ENCODE measurements around the gene GRHL1. TPM values are rescaled to one million over a fixed set of nuclear protein-coding genes. Genes with fewer than 3 reads are reported as not detected.
"Not testable (repeated sequence)": the region's sequence is repeated elsewhere in the genome, so short reads cannot be mapped to it uniquely, and the experiment has no call there.

The GRHL1 gene
- total RNA-seq, 4 donors from 2014 or later, result 112 to 233 (median 121) TPM

GRCh38 chr2:9909106-9909505 lies 42.4 kb upstream of the GRHL1 start:
- H3K4me1 ChIP-seq, result peaks cover 10% of the 10 kb centered on the region
- no peak overlapping the region for H3K27ac ChIP-seq
- peaks cover 25% of the 10 kb centered on the region for H3K36me3 ChIP-seq
- TF ChIP-seq EP300 (IDR thresholded peaks at IDR 0.05), result no peak
- no peak for TF ChIP-seq POLR2AphosphoS5 (IDR thresholded peaks at IDR 0.05)
- no peak for TF ChIP-seq POLR2A (IDR thresholded peaks at IDR 0.05)
- no peak for TF ChIP-seq CTCF (IDR thresholded peaks at IDR 0.05)
- WGBS, result 69% methylated on average over 2 of the region's 2 CpGs
- no peak for DNase-seq (ENCODE audit: low spot score in 2 of 2)
- H3K4me3 ChIP-seq, result no peak overlapping the region
- H3K27me3 ChIP-seq, result no peaks in the 10 kb centered on the region
- no peaks in the 10 kb centered on the region for H3K9me3 ChIP-seq

GRCh38 chr2:9910699-9911098 lies 40.8 kb upstream of the GRHL1 start:
- H3K27ac ChIP-seq, result no peak overlapping the region
- no peaks in the 10 kb centered on the region for H3K27me3 ChIP-seq
- peaks cover 4% of the 10 kb centered on the region for H3K4me1 ChIP-seq
- H3K36me3 ChIP-seq, result peaks cover 33% of the 10 kb centered on the region
- DNase-seq (ENCODE audit: low spot score in 2 of 2), result no peak
- no peak for TF ChIP-seq CTCF (IDR thresholded peaks at IDR 0.05)
- no peak for TF ChIP-seq POLR2AphosphoS5 (IDR thresholded peaks at IDR 0.05)
- 86% methylated on average over 4 of the region's 4 CpGs for WGBS
- no peaks in the 10 kb centered on the region for H3K9me3 ChIP-seq
- H3K4me3 ChIP-seq, result no peak overlapping the region

- 96% methylated on average over 4 of the region's 4 CpGs for WGBS
- H3K4me3 ChIP-seq, result no peak overlapping the region
- no peak for DNase-seq (ENCODE audit: low spot score in 2 of 2)
- no peaks in the 10 kb centered on the region for H3K4me1 ChIP-seq
- no peak for TF ChIP-seq POLR2AphosphoS5 (IDR thresholded peaks at IDR 0.05)
- TF ChIP-seq POLR2A (IDR thresholded peaks at IDR 0.05), result no peak
- TF ChIP-seq CTCF (IDR thresholded peaks at IDR 0.05), result no peak
- TF ChIP-seq EP300 (IDR thresholded peaks at IDR 0.05), result no peak
- no peaks in the 10 kb centered on the region for H3K9me3 ChIP-seq
- H3K27me3 ChIP-seq, result no peaks in the 10 kb centered on the region
- H3K27ac ChIP-seq, result no peak overlapping the region
- peaks cover 31% of the 10 kb centered on the region for H3K36me3 ChIP-seq
Observed at GRCh38 chr2:9912468-9912867, 39.0 kb upstream of the GRHL1 start.

GRCh38 chr2:9914384-9915065 lies 37.0 kb upstream of the GRHL1 start:
- Histone ChIP-seq H3K36me3 (peaks cover 32% of the 10 kb centered on the region), H3K4me3 (no peak overlapping the region), H3K9me3 (no peaks in the 10 kb centered on the region), H3K27ac (no peak overlapping the region), H3K4me1 (peaks cover 3% of the 10 kb centered on the region), H3K27me3 (no peaks in the 10 kb centered on the region)
- DNase-seq (ENCODE audit: low spot score in 2 of 2), result no peak
- TF ChIP-seq POLR2A (IDR thresholded peaks at IDR 0.05) (no peak), POLR2AphosphoS5 (IDR thresholded peaks at IDR 0.05) (no peak)
- WGBS, result 80% methylated on average over 9 of the region's 9 CpGs

GRCh38 chr2:9918275-9918674 lies 33.2 kb upstream of the GRHL1 start:
- peaks cover 3% of the 10 kb centered on the region for H3K4me1 ChIP-seq
- no peaks in the 10 kb centered on the region for H3K9me3 ChIP-seq
- TF ChIP-seq POLR2A (IDR thresholded peaks at IDR 0.05) (no peak), CTCF (IDR thresholded peaks at IDR 0.05) (no peak), EP300 (IDR thresholded peaks at IDR 0.05) (no peak), POLR2AphosphoS5 (IDR thresholded peaks at IDR 0.05) (no peak)
- H3K27me3 ChIP-seq, result no peaks in the 10 kb centered on the region
- WGBS, result 17% methylated on average over 2 of the region's 2 CpGs
- DNase-seq (ENCODE audit: low spot score in 2 of 2), result no peak
- no peak overlapping the region for H3K4me3 ChIP-seq
- H3K27ac ChIP-seq, result no peak overlapping the region
- peaks cover 39% of the 10 kb centered on the region for H3K36me3 ChIP-seq

GRCh38 chr2:9919512-9919911 lies 32.0 kb upstream of the GRHL1 start:
- H3K27ac ChIP-seq, result no peak overlapping the region
- TF ChIP-seq POLR2AphosphoS5 (IDR thresholded peaks at IDR 0.05), result no peak
- no peak for TF ChIP-seq CTCF (IDR thresholded peaks at IDR 0.05)
- no peak for TF ChIP-seq EP300 (IDR thresholded peaks at IDR 0.05)
- TF ChIP-seq POLR2A (IDR thresholded peaks at IDR 0.05), result no peak
- peaks cover 33% of the 10 kb centered on the region for H3K36me3 ChIP-seq
- no peaks in the 10 kb centered on the region for H3K27me3 ChIP-seq
- H3K4me3 ChIP-seq, result no peak overlapping the region
- WGBS, result 60% methylated on average over 3 of the region's 3 CpGs
- DNase-seq (ENCODE audit: low spot score in 2 of 2), result no peak
- H3K4me1 ChIP-seq, result peaks cover 3% of the 10 kb centered on the region
- H3K9me3 ChIP-seq, result no peaks in the 10 kb centered on the region

GRCh38 chr2:9927020-9927419 lies 24.5 kb upstream of the GRHL1 start:
- not testable (repeated sequence) for H3K27me3 ChIP-seq; H3K27ac ChIP-seq; H3K9me3 ChIP-seq; DNase-seq (ENCODE audit: low spot score in 2 of 2); H3K4me1 ChIP-seq; H3K4me3 ChIP-seq
- peaks cover 15% of the 10 kb centered on the region for H3K36me3 ChIP-seq
- WGBS, result 100% methylated on average over 2 of the region's 2 CpGs

Data from suprapubic skin (tissue), 4 donors.